GM23338 (cell line): ENCODE results near the gene HIVEP3.

Experiments
- CREB1 ChIP-seq: fragments of 250-450 bp; sonication (Bioruptor Pico); IDR thresholded peaks from 2 replicates; pipeline ENCODE4 v1.5.0; 2020; ENCODE audit warnings: low read depth, mild to moderate bottlenecking, moderate library complexity
- EZH2 ChIP-seq: fragments of 200-600 bp; sonication (generic); IDR thresholded peaks from one replicate; pipeline ENCODE4 v1.8.0; 2017; ENCODE audit warnings: antibody characterized with exemption, mild to moderate bottlenecking, low read depth; ENCODE audit not compliant: unreplicated experiment
- POLR2AphosphoS5 ChIP-seq: IDR thresholded peaks from 2 replicates; pipeline ENCODE4 v1.6.1; 2016; ENCODE audit warnings: antibody characterized with exemption, low read depth
- ZNF114 ChIP-seq: fragments of 250-450 bp; sonication (Bioruptor Pico); IDR thresholded peaks from 2 replicates; pipeline ENCODE4 v1.5.0; 2020; ENCODE audit warnings: mild to moderate bottlenecking, moderate library complexity
- TF ChIP-seq, protein P1 (sequence below), 2 experiments: fragments of 200-600 bp in 1 of 2; sonication (generic) in 1 of 2; conservative IDR thresholded peaks; 2 replicates each; pipeline versions ENCODE4 v1.5.1 to v1.6.1; 2016 to 2017; ENCODE audit warnings: antibody characterized with exemption in 2 of 2, low read depth in 2 of 2, mild to moderate bottlenecking in 2 of 2, moderate library complexity in 1 of 2
- TF ChIP-seq, protein P2 (sequence below): IDR thresholded peaks from one replicate; pipeline ENCODE4 v1.6.1; 2018; ENCODE audit warnings: antibody characterized with exemption; ENCODE audit not compliant: unreplicated experiment
- TF ChIP-seq, protein P3 (sequence below): IDR thresholded peaks from 2 replicates; pipeline ENCODE4 v1.6.1; 2016; ENCODE audit warnings: antibody characterized with exemption

DNA sequence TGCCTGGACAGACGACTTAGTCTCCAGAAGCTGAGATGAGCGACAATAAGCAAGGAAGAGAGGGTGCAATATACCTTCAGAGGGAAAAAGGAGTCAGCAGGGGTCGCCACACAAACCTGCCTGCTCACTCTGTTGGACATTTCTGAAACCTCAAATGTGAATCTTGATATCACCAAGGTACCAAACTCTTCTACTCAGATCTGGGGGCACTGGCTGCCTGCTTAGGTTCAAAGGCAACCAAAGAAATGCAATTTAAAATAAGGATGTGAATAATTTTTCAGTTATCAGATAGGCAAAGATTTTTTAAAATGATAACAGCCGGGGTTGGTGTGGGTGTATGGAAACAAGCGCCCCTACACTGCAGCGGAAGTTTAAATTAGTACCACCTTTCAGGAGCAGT, 164.2 kb downstream of the HIVEP3 start:
- TF ChIP-seq, protein P1, sequence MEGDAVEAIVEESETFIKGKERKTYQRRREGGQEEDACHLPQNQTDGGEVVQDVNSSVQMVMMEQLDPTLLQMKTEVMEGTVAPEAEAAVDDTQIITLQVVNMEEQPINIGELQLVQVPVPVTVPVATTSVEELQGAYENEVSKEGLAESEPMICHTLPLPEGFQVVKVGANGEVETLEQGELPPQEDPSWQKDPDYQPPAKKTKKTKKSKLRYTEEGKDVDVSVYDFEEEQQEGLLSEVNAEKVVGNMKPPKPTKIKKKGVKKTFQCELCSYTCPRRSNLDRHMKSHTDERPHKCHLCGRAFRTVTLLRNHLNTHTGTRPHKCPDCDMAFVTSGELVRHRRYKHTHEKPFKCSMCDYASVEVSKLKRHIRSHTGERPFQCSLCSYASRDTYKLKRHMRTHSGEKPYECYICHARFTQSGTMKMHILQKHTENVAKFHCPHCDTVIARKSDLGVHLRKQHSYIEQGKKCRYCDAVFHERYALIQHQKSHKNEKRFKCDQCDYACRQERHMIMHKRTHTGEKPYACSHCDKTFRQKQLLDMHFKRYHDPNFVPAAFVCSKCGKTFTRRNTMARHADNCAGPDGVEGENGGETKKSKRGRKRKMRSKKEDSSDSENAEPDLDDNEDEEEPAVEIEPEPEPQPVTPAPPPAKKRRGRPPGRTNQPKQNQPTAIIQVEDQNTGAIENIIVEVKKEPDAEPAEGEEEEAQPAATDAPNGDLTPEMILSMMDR (conservative IDR thresholded peaks at IDR 0.05; ENCODE audit: low read depth in 2 of 2): peak; percentile 47 to 61
- TF ChIP-seq, protein P2, sequence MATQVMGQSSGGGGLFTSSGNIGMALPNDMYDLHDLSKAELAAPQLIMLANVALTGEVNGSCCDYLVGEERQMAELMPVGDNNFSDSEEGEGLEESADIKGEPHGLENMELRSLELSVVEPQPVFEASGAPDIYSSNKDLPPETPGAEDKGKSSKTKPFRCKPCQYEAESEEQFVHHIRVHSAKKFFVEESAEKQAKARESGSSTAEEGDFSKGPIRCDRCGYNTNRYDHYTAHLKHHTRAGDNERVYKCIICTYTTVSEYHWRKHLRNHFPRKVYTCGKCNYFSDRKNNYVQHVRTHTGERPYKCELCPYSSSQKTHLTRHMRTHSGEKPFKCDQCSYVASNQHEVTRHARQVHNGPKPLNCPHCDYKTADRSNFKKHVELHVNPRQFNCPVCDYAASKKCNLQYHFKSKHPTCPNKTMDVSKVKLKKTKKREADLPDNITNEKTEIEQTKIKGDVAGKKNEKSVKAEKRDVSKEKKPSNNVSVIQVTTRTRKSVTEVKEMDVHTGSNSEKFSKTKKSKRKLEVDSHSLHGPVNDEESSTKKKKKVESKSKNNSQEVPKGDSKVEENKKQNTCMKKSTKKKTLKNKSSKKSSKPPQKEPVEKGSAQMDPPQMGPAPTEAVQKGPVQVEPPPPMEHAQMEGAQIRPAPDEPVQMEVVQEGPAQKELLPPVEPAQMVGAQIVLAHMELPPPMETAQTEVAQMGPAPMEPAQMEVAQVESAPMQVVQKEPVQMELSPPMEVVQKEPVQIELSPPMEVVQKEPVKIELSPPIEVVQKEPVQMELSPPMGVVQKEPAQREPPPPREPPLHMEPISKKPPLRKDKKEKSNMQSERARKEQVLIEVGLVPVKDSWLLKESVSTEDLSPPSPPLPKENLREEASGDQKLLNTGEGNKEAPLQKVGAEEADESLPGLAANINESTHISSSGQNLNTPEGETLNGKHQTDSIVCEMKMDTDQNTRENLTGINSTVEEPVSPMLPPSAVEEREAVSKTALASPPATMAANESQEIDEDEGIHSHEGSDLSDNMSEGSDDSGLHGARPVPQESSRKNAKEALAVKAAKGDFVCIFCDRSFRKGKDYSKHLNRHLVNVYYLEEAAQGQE: no peak
- no peak for TF ChIP-seq POLR2AphosphoS5
- no peak for TF ChIP-seq ZNF114 (CRISPR knock-in tag)
- TF ChIP-seq EZH2: no peak
- TF ChIP-seq, protein P3, sequence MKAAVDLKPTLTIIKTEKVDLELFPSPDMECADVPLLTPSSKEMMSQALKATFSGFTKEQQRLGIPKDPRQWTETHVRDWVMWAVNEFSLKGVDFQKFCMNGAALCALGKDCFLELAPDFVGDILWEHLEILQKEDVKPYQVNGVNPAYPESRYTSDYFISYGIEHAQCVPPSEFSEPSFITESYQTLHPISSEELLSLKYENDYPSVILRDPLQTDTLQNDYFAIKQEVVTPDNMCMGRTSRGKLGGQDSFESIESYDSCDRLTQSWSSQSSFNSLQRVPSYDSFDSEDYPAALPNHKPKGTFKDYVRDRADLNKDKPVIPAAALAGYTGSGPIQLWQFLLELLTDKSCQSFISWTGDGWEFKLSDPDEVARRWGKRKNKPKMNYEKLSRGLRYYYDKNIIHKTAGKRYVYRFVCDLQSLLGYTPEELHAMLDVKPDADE: no peak
- no peak for TF ChIP-seq CREB1
